H9 (cell line): ENCODE measurements around the gene INSL3. TPM values are rescaled to one million over a fixed set of nuclear protein-coding genes. Genes with fewer than 3 reads are reported as not detected.

Source experiments
- DNase-seq: peaks from one replicate; pipeline ENCODE4 v3.0.0-alpha.2; 2017
- H2AFZ ChIP-seq: one replicate; pipeline ENCODE4 v1.6.1; 2013; ENCODE audit warnings: mild to moderate bottlenecking, low read length, control low read depth, moderate library complexity
- H2AK5ac ChIP-seq: 2 replicates; pipeline ENCODE4 v1.6.1; 2013; ENCODE audit warnings: low read length, control low read depth, mixed read lengths; ENCODE audit not compliant: insufficient read length
- H2BK120ac ChIP-seq: one replicate; pipeline ENCODE4 v1.6.1; 2013; ENCODE audit warnings: low read depth, mild to moderate bottlenecking, low read length, control low read depth, inconsistent platforms; ENCODE audit not compliant: poor library complexity, severe bottlenecking
- H2BK12ac ChIP-seq: 2 replicates; pipeline ENCODE4 v1.6.1; 2013; ENCODE audit warnings: low read length, control low read depth, mixed read lengths, low read depth; ENCODE audit not compliant: insufficient read length
- H2BK15ac ChIP-seq: 2 replicates; pipeline ENCODE4 v1.6.1; 2013; ENCODE audit warnings: low read depth, low read length, control low read depth
- H2BK20ac ChIP-seq: one replicate; pipeline ENCODE4 v1.6.1; 2013; ENCODE audit warnings: low read depth, mild to moderate bottlenecking, low read length, control low read depth, inconsistent platforms; ENCODE audit not compliant: poor library complexity, severe bottlenecking
- H2BK5ac ChIP-seq: 2 replicates; pipeline ENCODE4 v1.6.1; 2013; ENCODE audit warnings: low read length, control low read depth, mixed read lengths; ENCODE audit not compliant: insufficient read length
- H3K14ac ChIP-seq: 2 replicates; pipeline ENCODE4 v1.6.1; 2013; ENCODE audit warnings: low read length, control low read depth; ENCODE audit not compliant: insufficient read depth
- H3K18ac ChIP-seq: 2 replicates; pipeline ENCODE4 v1.6.1; 2013; ENCODE audit warnings: low read depth, mild to moderate bottlenecking, mixed read lengths, low read length, control low read depth; ENCODE audit not compliant: insufficient read length
- H3K23ac ChIP-seq: 2 replicates; pipeline ENCODE4 v1.6.1; 2013; ENCODE audit warnings: low read length, control low read depth, mixed read lengths, low read depth; ENCODE audit not compliant: insufficient read length
- H3K23me2 ChIP-seq: 2 replicates; pipeline ENCODE4 v1.6.1; 2013; ENCODE audit warnings: low read depth, mild to moderate bottlenecking, mixed read lengths, low read length, control low read depth; ENCODE audit not compliant: insufficient read length, poor library complexity, severe bottlenecking
- H3K27ac ChIP-seq: 2 replicates; pipeline ENCODE4 v1.5.1; 2013; ENCODE audit warnings: low read length, control low read depth, mixed read lengths, low read depth; ENCODE audit not compliant: insufficient read length
- H3K27me3 ChIP-seq: 2 replicates; pipeline ENCODE4 v1.6.1; 2013; ENCODE audit warnings: low read length, control low read depth, inconsistent platforms; ENCODE audit not compliant: insufficient read depth
- H3K4ac ChIP-seq: 2 replicates; pipeline ENCODE4 v1.6.1; 2013; ENCODE audit warnings: low read depth, mild to moderate bottlenecking, control low read depth, inconsistent platforms, low read length, moderate library complexity
- H3K4me1 ChIP-seq: 2 replicates; pipeline ENCODE4 v1.6.1; 2013; ENCODE audit warnings: low read length, control low read depth, inconsistent platforms; ENCODE audit not compliant: insufficient read depth
- H3K4me2 ChIP-seq: 2 replicates; pipeline ENCODE4 v1.6.1; 2013; ENCODE audit warnings: low read length, control low read depth, mixed read lengths; ENCODE audit not compliant: insufficient read length, insufficient read depth
- H3K56ac ChIP-seq: 2 replicates; pipeline ENCODE4 v1.6.1; 2013; ENCODE audit warnings: low read depth, mild to moderate bottlenecking, mixed read lengths, low read length, control low read depth; ENCODE audit not compliant: insufficient read length
- H3K79me1 ChIP-seq: 2 replicates; pipeline ENCODE4 v1.6.1; 2013; ENCODE audit warnings: low read depth, mild to moderate bottlenecking, moderate library complexity, low read length, control low read depth, inconsistent platforms; ENCODE audit not compliant: insufficient read depth, poor library complexity, severe bottlenecking
- H3K79me2 ChIP-seq: 2 replicates; pipeline ENCODE4 v1.6.1; 2013; ENCODE audit warnings: low read length, control low read depth, inconsistent platforms; ENCODE audit not compliant: insufficient read depth
- H3K9ac ChIP-seq: 2 replicates; pipeline ENCODE4 v1.6.1; 2013; ENCODE audit warnings: low read length, control low read depth, mixed read lengths; ENCODE audit not compliant: insufficient read length; ENCODE audit errors: extremely low read depth
- H3K9me3 ChIP-seq: one replicate; pipeline ENCODE4 v1.6.1; 2013; ENCODE audit warnings: low read depth, low read length, inconsistent platforms; ENCODE audit not compliant: control insufficient read depth
- H3T11ph ChIP-seq: one replicate; pipeline ENCODE4 v1.6.1; 2013; ENCODE audit warnings: mild to moderate bottlenecking, low read length, control low read depth, inconsistent platforms
- H4K20me1 ChIP-seq: one replicate; pipeline ENCODE4 v1.6.1; 2013; ENCODE audit not compliant: control insufficient read depth, insufficient read length, insufficient read depth
- H4K5ac ChIP-seq: 2 replicates; pipeline ENCODE4 v1.6.1; 2013; ENCODE audit warnings: low read depth, mild to moderate bottlenecking, mixed read lengths, low read length, control low read depth; ENCODE audit not compliant: insufficient read length
- H4K8ac ChIP-seq: replicated peaks from 2 replicates; pipeline ENCODE4 v1.6.1; 2013; ENCODE audit warnings: low read length, control low read depth, mixed read lengths, low read depth; ENCODE audit not compliant: insufficient read length
- H4K91ac ChIP-seq: 2 replicates; pipeline ENCODE4 v1.6.1; 2013; ENCODE audit warnings: low read depth, mild to moderate bottlenecking, moderate library complexity, mixed read lengths, low read length, control low read depth; ENCODE audit not compliant: insufficient read length
- H3K27ac Mint-ChIP-seq, 3 experiments: 2 replicates in 2 of 3; 3 replicates in 1 of 3; pipeline ENCODE4 v1.8.0; 2020 to 2021; ENCODE audit warnings: mixed read lengths in 3 of 3, mild to moderate bottlenecking in 1 of 3, moderate library complexity in 1 of 3
- H3K27me3 Mint-ChIP-seq: 2 replicates; pipeline ENCODE4 v1.8.0; 2021; ENCODE audit warnings: low read depth, mild to moderate bottlenecking, moderate library complexity, mixed read lengths
- H3K36me3 Mint-ChIP-seq, 3 experiments: 2 replicates in 2 of 3; 3 replicates in 1 of 3; pipeline ENCODE4 v1.8.0; 2020 to 2021; ENCODE audit warnings: low read depth in 3 of 3, mixed read lengths in 3 of 3; ENCODE audit not compliant: insufficient read depth in 1 of 3
- H3K4me1 Mint-ChIP-seq, 2 experiments: 2 replicates each; pipeline ENCODE4 v1.8.0; 2020; ENCODE audit warnings: mixed read lengths in 2 of 2
- H3K4me3 Mint-ChIP-seq, 2 experiments: 2 replicates in 1 of 2; 3 replicates in 1 of 2; pipeline ENCODE4 v1.8.0; 2020 to 2021; ENCODE audit warnings: mild to moderate bottlenecking in 2 of 2, mixed read lengths in 2 of 2, moderate library complexity in 1 of 2
- H3K9me3 Mint-ChIP-seq, 2 experiments: 2 replicates in 1 of 2; 3 replicates in 1 of 2; pipeline ENCODE4 v1.8.0; 2020; ENCODE audit warnings: mild to moderate bottlenecking in 2 of 2, mixed read lengths in 2 of 2, moderate library complexity in 1 of 2
- WGBS: extraction: QIAGEN DNeasy Blood & Tissue Kit; methylation state at CpG from one replicate; pipeline ENCODE4 v1.1.7; 2013; ENCODE audit warnings: missing lambda C conversion rate, low lambda C conversion rate, mixed read lengths; ENCODE audit not compliant: insufficient read length; ENCODE audit errors: extremely low coverage; 5-methylcytosine and 5-hydroxymethylcytosine counted together
- total RNA-seq: library from RNA; stranded (reverse); gene quantifications from 2 replicates; pipeline ENCODE4 v1.2.1, GENCODE V29; 2021
- TF ChIP-seq, protein P1 (sequence below): fragments of 200-600 bp; sonication (generic); conservative IDR thresholded peaks from 3 replicates; pipeline ENCODE4 v1.8.0; 2021; ENCODE audit warnings: antibody characterized with exemption, mild to moderate bottlenecking

Gene INSL3
- total RNA-seq, 1 experiment from 2014 or later = 0.63 TPM

DNA sequence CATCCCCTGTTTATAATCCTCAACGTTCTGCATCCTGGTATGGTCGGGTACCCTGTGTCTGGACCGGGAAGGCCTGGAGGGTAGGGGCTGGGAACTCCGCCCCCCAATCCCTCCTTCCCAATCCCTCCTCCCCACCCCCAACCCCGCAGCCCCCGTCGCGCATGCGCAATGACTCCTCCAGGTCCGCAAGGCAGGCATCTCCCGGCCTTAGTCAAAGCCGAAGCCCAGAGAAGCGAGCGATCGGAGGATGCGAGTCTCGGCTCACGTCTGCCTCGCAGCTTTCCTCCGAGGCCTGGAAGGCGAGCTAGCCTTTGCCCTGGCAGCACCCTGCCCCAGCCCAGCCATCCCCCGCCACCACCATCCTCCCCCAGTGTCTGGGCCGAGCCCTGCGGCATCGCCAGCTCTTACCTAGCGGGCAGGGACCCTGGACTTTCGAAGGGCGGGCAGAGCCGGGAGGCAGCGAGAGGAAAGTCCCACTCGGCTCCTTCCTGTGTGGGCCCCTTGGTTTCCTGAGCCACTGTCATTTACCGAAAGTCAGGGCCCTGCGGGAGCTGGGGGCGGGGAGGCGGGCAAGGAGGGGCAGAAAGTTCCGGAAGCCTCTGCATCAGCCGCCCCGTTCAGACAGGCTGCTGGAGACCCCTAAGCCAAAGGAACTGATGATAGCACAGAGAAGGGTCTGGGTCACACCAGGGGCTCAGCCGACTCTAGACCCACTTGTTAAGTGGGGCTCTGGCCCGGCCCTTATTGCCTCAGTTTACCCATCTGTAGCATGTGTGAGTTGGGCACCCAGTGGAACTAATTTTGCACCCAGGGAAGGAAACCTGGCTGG, 26.4 kb upstream of the INSL3 start, which contains the start of gene JAK3:
JAK3 (minus strand) TSS at position 445 of the 829 bp plus-strand sequence. CDS start 3,565 bp downstream, outside the sequence.
- TF ChIP-seq, protein P1, sequence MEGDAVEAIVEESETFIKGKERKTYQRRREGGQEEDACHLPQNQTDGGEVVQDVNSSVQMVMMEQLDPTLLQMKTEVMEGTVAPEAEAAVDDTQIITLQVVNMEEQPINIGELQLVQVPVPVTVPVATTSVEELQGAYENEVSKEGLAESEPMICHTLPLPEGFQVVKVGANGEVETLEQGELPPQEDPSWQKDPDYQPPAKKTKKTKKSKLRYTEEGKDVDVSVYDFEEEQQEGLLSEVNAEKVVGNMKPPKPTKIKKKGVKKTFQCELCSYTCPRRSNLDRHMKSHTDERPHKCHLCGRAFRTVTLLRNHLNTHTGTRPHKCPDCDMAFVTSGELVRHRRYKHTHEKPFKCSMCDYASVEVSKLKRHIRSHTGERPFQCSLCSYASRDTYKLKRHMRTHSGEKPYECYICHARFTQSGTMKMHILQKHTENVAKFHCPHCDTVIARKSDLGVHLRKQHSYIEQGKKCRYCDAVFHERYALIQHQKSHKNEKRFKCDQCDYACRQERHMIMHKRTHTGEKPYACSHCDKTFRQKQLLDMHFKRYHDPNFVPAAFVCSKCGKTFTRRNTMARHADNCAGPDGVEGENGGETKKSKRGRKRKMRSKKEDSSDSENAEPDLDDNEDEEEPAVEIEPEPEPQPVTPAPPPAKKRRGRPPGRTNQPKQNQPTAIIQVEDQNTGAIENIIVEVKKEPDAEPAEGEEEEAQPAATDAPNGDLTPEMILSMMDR = no peak
- Histone ChIP-seq H3K23ac (no peak within 1 kb of the TSS), H3K4ac (no peak within 1 kb of the TSS), H3K14ac (peak within 1 kb of the TSS; percentile 38; the same call in 1 of the 2 replicates), H3K18ac (no peak within 1 kb of the TSS), H3K4me1 (no peaks in the 10 kb centered on the region), H3K79me2 (no peaks in the 10 kb centered on the region), H3K4me2 (peak within 1 kb of the TSS; percentile 37), H4K8ac (no peak within 1 kb of the TSS), H2AFZ (no peak within 1 kb of the TSS), H4K20me1 (no peaks in the 10 kb centered on the region), H3K9me3 (no peaks in the 10 kb centered on the region), H3K56ac (no peak within 1 kb of the TSS), H2BK5ac (no peak within 1 kb of the TSS), H2AK5ac (no peak within 1 kb of the TSS), H3K79me1 (no peaks in the 10 kb centered on the region), H2BK20ac (no peak within 1 kb of the TSS), H2BK120ac (no peak within 1 kb of the TSS), H3K27ac (no peak within 1 kb of the TSS), H3T11ph (no peak within 1 kb of the TSS), H4K5ac (no peak within 1 kb of the TSS), H3K23me2 (peaks cover 4% of the 10 kb centered on the region), H2BK12ac (no peak within 1 kb of the TSS), H3K27me3 (no peaks in the 10 kb centered on the region), H2BK15ac (no peak within 1 kb of the TSS), H4K91ac (no peak within 1 kb of the TSS), H3K9ac (no peak within 1 kb of the TSS)
- Mint-ChIP-seq H3K27ac (peak within 1 kb of the TSS in 1 of 3 experiments; percentile 77; a peak in 1 of 7 replicates), H3K27me3 (peaks cover 38% of the 10 kb centered on the region), H3K4me1 (peaks cover 5 to 16% of the 10 kb centered on the region in 2 experiments; a peak in 3 of 4 replicates), H3K4me3 (peak within 1 kb of the TSS; percentile 46 to 64; a peak in 4 of 5 replicates), H3K9me3 (peaks cover 2 to 5% of the 10 kb centered on the region in 2 experiments; a peak in 3 of 5 replicates), H3K36me3 (no peaks in the 10 kb centered on the region; a peak in 1 of 7 replicates)
- WGBS = no CpG with 5 or more reads among the region's 40 CpGs
- peak; percentile 91 for DNase-seq
